Activated T-helper 2 cell treated with anti-CD3 and anti-CD28 coated beads, Interferon-gamma antibody, Interleukin-2, Interleukin-4, amounts not matched to agents 10 μg/mL and 5 μg/mL and 100 μg/mL, durations not matched to agents 14 hours and 24 hours and 36 hours (primary cell): Measurements from ENCODE around the gene ADGRL4. TPM values are rescaled to one million over a fixed set of nuclear protein-coding genes. Genes with fewer than 3 reads are reported as not detected.

ENCODE experiments used
- DNase-seq: peaks from one replicate; pipeline ENCODE4 v3.0.0; 2021; ENCODE audit warnings: low spot score
- H3K27ac Mint-ChIP-seq: one replicate; pipeline ENCODE4 v1.8.0; 2021; ENCODE audit warnings: mixed read lengths
- H3K27me3 Mint-ChIP-seq: one replicate; pipeline ENCODE4 v1.8.0; 2021; ENCODE audit warnings: low read depth, mixed read lengths
- H3K36me3 Mint-ChIP-seq: one replicate; pipeline ENCODE4 v1.8.0; 2021; ENCODE audit warnings: low read depth, mixed read lengths
- H3K4me1 Mint-ChIP-seq: one replicate; pipeline ENCODE4 v1.8.0; 2021; ENCODE audit warnings: low read depth, mixed read lengths
- H3K4me3 Mint-ChIP-seq: one replicate; pipeline ENCODE4 v1.8.0; 2021; ENCODE audit warnings: low read depth, mild to moderate bottlenecking, moderate library complexity, mixed read lengths
- H3K9me3 Mint-ChIP-seq: one replicate; pipeline ENCODE4 v1.8.0; 2021; ENCODE audit warnings: mixed read lengths
- intact Hi-C: fragments of 100-400 bp; cut with micrococcal nuclease; formaldehyde crosslinking; loops from one replicate; pipeline ENCODE4 v1.15.1; 2023
- total RNA-seq: library from RNA; stranded (reverse); gene quantifications from 2 replicates; pipeline ENCODE4 v1.2.3, GENCODE V29; 2022

The ADGRL4 gene
- total RNA-seq, 1 donor from 2014 or later = not detected

- H3K4me1 Mint-ChIP-seq = peaks cover 5% of the 10 kb centered on the region
These were observed 151.3 kb downstream of the ADGRL4 start for GRCh38 chr1:78855258-78855657.

GRCh38 chr1:78854556-78854955 is 152.0 kb downstream of the ADGRL4 start:
- H3K9me3 Mint-ChIP-seq = no peaks in the 10 kb centered on the region
- H3K4me3 Mint-ChIP-seq = no peak overlapping the region
- no peak for DNase-seq
- no peaks in the 10 kb centered on the region for H3K36me3 Mint-ChIP-seq
- intact Hi-C loops = no loop called here
- H3K27me3 Mint-ChIP-seq = no peaks in the 10 kb centered on the region
- H3K4me1 Mint-ChIP-seq = peaks cover 5% of the 10 kb centered on the region
- no peak overlapping the region for H3K27ac Mint-ChIP-seq

More at GRCh38 chr1:78855258-78855657, 151.3 kb downstream of the ADGRL4 start:
- no peak for DNase-seq
- Mint-ChIP-seq H3K36me3 (no peaks in the 10 kb centered on the region), H3K9me3 (no peaks in the 10 kb centered on the region), H3K4me3 (no peak overlapping the region), H3K27ac (no peak overlapping the region), H3K27me3 (no peaks in the 10 kb centered on the region)
- intact Hi-C loops = no loop called here

GRCh38 chr1:78843546-78843945 is 163.0 kb downstream of the ADGRL4 start:
- no peaks in the 10 kb centered on the region for H3K4me1 Mint-ChIP-seq
- DNase-seq = no peak
- no peaks in the 10 kb centered on the region for H3K36me3 Mint-ChIP-seq
- intact Hi-C loops = no loop called here
- no peaks in the 10 kb centered on the region for H3K27me3 Mint-ChIP-seq
- no peak overlapping the region for H3K4me3 Mint-ChIP-seq
- H3K9me3 Mint-ChIP-seq = no peaks in the 10 kb centered on the region
- no peak overlapping the region for H3K27ac Mint-ChIP-seq

- H3K4me1 Mint-ChIP-seq = no peaks in the 10 kb centered on the region
- no peaks in the 10 kb centered on the region for H3K27me3 Mint-ChIP-seq
- no peak overlapping the region for H3K27ac Mint-ChIP-seq
- intact Hi-C loops = no loop called here
- no peaks in the 10 kb centered on the region for H3K9me3 Mint-ChIP-seq
- no peak overlapping the region for H3K4me3 Mint-ChIP-seq
- DNase-seq = no peak
- no peaks in the 10 kb centered on the region for H3K36me3 Mint-ChIP-seq
These were observed 163.4 kb downstream of the ADGRL4 start for GRCh38 chr1:78843111-78843510.

DNA sequence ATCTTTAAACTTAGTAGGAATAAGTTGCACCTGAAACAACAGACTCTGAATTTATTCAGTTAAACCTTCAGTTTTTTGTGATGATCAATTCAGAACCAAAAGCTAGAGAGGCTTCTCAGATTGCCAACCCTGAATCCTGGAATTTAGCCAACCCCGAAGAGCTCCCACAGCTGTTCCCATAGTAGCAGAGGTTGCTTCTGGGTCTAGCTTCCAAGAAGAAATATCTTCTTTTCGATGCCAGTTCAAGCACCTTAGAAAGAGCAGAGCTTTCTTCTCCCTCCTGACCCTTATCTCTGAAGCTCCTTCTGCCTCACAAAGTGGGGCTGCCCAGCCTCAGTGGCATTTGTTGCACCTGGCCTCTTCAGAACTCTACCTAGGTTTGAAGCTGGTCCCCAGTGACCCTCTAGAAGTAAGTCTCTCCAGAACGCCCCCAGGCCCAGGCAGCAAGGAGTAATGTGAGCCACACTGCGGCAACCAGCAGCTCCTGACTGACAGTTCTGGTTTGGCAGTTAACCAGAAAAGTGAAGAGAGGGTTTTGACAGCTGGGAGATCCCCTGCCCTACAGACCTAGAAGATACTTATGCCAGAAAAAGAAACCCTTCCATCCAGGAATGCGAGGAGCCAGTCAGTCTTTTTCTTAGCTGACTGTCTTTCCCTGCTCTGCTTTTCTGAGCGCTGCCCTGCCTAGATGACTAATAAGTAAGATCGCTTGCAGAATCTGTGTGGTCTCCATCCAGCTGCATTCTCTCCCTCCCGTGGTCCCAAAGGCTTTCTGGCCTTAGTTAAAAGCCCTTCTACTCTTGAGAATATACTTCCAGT is 165.9 kb downstream of the ADGRL4 start:
- DNase-seq = no peak
- intact Hi-C loops = no loop called here
- H3K27ac Mint-ChIP-seq = no peak overlapping the region
- H3K27me3 Mint-ChIP-seq = no peaks in the 10 kb centered on the region
- peaks cover 10% of the 10 kb centered on the region for H3K4me1 Mint-ChIP-seq
- no peaks in the 10 kb centered on the region for H3K36me3 Mint-ChIP-seq
- H3K9me3 Mint-ChIP-seq = no peaks in the 10 kb centered on the region
- no peak overlapping the region for H3K4me3 Mint-ChIP-seq
